ENCODE data around the gene GSE1.

DNA sequence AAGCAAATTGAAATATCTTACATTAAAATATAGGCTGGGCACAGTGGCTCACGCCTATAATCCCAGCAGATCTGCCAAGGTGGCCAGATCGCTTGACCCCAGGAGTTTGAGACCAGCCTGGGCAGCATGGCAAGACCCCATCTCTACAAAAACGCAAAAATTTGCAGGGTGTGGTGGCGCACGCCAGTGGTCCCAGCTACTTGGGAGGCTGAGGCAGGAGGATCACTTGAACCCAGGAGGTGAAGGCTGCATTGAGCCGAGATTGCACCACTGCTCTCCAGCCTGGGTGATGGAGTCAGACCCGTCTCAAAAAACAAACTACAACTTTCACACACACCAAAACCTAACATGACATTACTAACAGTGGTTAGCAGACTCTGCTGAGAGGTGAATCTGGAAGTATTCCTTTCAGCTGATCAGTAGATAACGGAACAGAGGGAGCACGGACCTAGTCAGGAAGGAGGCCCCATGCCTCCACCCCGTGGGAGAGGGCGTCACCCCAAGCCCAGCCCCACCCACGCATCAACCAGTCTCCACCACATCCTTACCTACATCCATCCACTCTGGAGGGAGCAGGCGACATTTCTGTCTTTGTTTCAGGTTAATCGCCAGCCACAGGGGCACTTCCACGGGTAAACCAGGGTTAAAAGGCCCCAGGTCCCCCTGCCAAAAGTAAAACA is 73.9 kb downstream of the GSE1 start:
- TF ChIP-seq EZH2phosphoT487 (IDR thresholded peaks at IDR 0.05; ENCODE audit: borderline replicate concordance, low read length) (no peak), EZH2 (IDR thresholded peaks at IDR 0.05; ENCODE audit: low read length, unreplicated experiment) (no peak)

Data from PC-3 (cell line).